ENCODE data around the gene SLC9A5. TPM values are rescaled to one million over a fixed set of nuclear protein-coding genes. Genes with fewer than 3 reads are reported as not detected.

Gene SLC9A5
- polyA plus RNA-seq, 3 donors: 1.0 TPM; not detected in 2

DNA sequence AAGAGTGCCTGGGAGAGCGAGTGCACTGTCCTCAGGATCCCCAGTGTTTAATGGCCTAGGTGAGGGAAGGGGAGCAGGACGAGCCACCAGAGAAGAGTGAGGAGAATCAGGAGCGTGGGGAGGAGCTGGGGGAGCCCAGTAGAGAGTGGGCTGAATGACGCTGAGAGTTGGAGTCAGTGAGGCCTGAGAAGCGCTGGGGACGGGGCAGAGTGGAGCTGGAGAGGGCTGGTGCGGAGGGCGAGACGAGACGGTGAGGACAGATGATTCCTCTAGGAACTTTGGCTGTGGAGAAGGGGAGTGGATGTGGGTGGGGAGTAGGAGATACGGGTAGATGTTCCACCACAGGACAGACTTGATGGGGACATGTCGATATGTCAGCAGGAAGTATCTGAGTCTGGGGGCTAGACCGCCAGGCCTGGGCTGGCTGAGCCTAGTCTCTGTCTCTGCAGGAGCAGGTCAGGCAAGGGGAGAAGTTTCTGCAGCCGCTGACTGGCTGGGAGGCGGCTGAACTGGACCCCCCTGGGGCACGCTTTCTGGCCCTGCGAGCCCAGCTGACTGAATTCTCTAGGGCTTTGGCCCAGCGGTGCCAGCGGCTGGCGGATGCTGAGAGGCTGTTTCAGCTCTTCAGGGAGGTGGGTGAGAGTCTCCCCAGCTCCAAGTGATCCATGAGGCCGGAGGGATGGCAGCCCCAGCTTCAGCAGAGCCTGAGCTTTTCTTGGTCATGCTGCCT is 35.2 kb downstream of the SLC9A5 start:
- no peaks in the 10 kb centered on the region for H4K20me1 ChIP-seq (ENCODE audit: insufficient read depth, low read length)
- H3K27ac Mint-ChIP-seq: no peak overlapping the region
- no peaks in the 10 kb centered on the region for H3K79me2 ChIP-seq (ENCODE audit: insufficient read depth, low read length)
- H3K4me2 ChIP-seq (replicated peaks; ENCODE audit: extremely low read depth, low read length, poor library complexity, severe bottlenecking): no peak overlapping the region
- no peaks in the 10 kb centered on the region for H3K36me3 ChIP-seq (replicated peaks in 1 of 2; ENCODE audit: control insufficient read depth in 1 of 2, insufficient read depth in 2 of 2, low read length in 2 of 2)
- intact Hi-C loops (cut with micrococcal nuclease): loop anchor here in 1 of 2 donors (5.0 kb wide), 1 partner anchor 113 kb away; no protein-coding TSS in a partner anchor
- 97% methylated on average over 21 of the region's 21 CpGs for WGBS (ENCODE audit: insufficient coverage)
- no peak for DNase-seq
- H3K4me3 ChIP-seq (replicated peaks in 1 of 3; ENCODE audit: low read depth in 2 of 3, low read length in 3 of 3): no peak overlapping the region
- no peak overlapping the region for H3K27ac ChIP-seq (ENCODE audit: low read depth in 1 of 2, low read length in 2 of 2)
- H3K4me1 Mint-ChIP-seq: no peaks in the 10 kb centered on the region
- no peaks in the 10 kb centered on the region for H3K27me3 ChIP-seq (ENCODE audit: control insufficient read depth in 2 of 2, insufficient read depth in 2 of 2, low read length in 2 of 2)
- peaks cover 0 to 8% of the 10 kb centered on the region in 2 donors for H3K4me1 ChIP-seq (ENCODE audit: control insufficient read depth in 1 of 2, insufficient read depth in 2 of 2, low read length in 2 of 2)
- H3K36me3 Mint-ChIP-seq: no peaks in the 10 kb centered on the region
- no peaks in the 10 kb centered on the region for H3K9me3 ChIP-seq (replicated peaks in 1 of 2; ENCODE audit: control insufficient read depth in 1 of 2, insufficient read depth in 1 of 2, low read length in 2 of 2)
- peaks cover 0 to 3% (median 2%) of the 10 kb centered on the region in 3 donors for H3K27me3 Mint-ChIP-seq (ENCODE audit: low read depth in 3 of 3)
- no peaks in the 10 kb centered on the region for H3K9me3 Mint-ChIP-seq
- TF ChIP-seq, protein P1, sequence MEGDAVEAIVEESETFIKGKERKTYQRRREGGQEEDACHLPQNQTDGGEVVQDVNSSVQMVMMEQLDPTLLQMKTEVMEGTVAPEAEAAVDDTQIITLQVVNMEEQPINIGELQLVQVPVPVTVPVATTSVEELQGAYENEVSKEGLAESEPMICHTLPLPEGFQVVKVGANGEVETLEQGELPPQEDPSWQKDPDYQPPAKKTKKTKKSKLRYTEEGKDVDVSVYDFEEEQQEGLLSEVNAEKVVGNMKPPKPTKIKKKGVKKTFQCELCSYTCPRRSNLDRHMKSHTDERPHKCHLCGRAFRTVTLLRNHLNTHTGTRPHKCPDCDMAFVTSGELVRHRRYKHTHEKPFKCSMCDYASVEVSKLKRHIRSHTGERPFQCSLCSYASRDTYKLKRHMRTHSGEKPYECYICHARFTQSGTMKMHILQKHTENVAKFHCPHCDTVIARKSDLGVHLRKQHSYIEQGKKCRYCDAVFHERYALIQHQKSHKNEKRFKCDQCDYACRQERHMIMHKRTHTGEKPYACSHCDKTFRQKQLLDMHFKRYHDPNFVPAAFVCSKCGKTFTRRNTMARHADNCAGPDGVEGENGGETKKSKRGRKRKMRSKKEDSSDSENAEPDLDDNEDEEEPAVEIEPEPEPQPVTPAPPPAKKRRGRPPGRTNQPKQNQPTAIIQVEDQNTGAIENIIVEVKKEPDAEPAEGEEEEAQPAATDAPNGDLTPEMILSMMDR (IDR thresholded peaks at IDR 0.05): no peak
- H3K4me3 Mint-ChIP-seq: no peak overlapping the region
- no peak overlapping the region for H2AFZ ChIP-seq (ENCODE audit: insufficient read depth, low read depth, low read length, poor library complexity, severe bottlenecking)
- no peak overlapping the region for H3K9ac ChIP-seq (ENCODE audit: insufficient read depth, low read length, poor library complexity, severe bottlenecking)

DNA sequence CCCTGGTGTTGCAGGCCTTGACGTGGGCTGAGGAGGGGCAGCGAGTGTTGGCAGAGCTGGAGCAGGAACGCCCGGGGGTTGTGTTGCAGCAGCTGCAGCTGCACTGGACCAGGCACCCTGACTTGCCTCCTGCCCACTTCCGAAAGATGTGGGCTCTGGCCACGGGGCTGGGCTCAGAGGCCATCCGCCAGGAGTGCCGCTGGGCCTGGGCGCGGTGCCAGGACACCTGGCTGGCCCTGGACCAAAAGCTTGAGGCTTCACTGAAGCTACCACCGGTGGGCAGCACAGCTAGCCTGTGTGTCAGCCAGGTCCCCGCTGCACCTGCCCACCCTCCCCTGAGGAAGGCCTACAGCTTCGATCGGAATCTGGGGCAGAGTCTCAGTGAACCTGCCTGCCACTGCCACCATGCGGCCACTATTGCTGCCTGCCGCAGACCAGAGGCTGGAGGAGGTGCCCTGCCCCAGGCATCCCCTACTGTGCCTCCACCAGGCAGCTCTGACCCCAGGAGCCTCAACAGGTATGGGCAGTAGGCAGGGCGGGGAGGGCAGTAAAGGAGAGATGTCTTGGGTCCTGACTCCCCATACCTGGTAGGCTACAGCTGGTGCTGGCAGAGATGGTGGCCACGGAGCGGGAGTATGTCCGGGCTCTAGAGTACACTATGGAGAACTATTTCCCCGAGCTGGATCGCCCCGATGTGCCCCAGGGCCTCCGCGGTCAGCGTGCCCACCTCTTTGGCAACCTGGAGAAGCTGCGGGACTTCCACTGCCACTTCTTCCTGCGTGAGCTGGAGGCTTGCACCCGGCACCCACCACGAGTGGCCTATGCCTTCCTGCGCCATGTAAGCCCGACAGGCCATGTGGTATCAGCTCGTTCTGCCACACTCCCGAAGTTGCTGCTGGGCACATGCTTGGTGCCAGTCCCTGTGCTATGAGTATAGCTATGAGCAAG is 36.2 kb downstream of the SLC9A5 start:
- Histone ChIP-seq H3K27me3 (ENCODE audit: control insufficient read depth in 2 of 2, insufficient read depth in 2 of 2, low read length in 2 of 2) (no peaks in the 10 kb centered on the region), H3K9me3 (replicated peaks in 1 of 2; ENCODE audit: control insufficient read depth in 1 of 2, insufficient read depth in 1 of 2, low read length in 2 of 2) (no peaks in the 10 kb centered on the region), H3K4me2 (replicated peaks; ENCODE audit: extremely low read depth, low read length, poor library complexity, severe bottlenecking) (no peak overlapping the region), H3K9ac (ENCODE audit: insufficient read depth, low read length, poor library complexity, severe bottlenecking) (no peak overlapping the region), H2AFZ (ENCODE audit: insufficient read depth, low read depth, low read length, poor library complexity, severe bottlenecking) (no peak overlapping the region), H3K27ac (ENCODE audit: low read depth in 1 of 2, low read length in 2 of 2) (no peak overlapping the region), H4K20me1 (ENCODE audit: insufficient read depth, low read length) (no peaks in the 10 kb centered on the region), H3K4me3 (replicated peaks in 1 of 3; ENCODE audit: low read depth in 2 of 3, low read length in 3 of 3) (no peak overlapping the region), H3K4me1 (ENCODE audit: control insufficient read depth in 1 of 2, insufficient read depth in 2 of 2, low read length in 2 of 2) (no peaks in the 10 kb centered on the region), H3K36me3 (replicated peaks in 1 of 2; ENCODE audit: control insufficient read depth in 1 of 2, insufficient read depth in 2 of 2, low read length in 2 of 2) (no peaks in the 10 kb centered on the region), H3K79me2 (ENCODE audit: insufficient read depth, low read length) (no peaks in the 10 kb centered on the region)
- no peak overlapping the region for H3K4me3 Mint-ChIP-seq
- no peaks in the 10 kb centered on the region for H3K4me1 Mint-ChIP-seq
- H3K9me3 Mint-ChIP-seq: no peaks in the 10 kb centered on the region
- DNase-seq: no peak
- whole genome bisulfite sequencing (ENCODE audit: insufficient coverage): 94% methylated on average over 32 of the region's 34 CpGs
- H3K27ac Mint-ChIP-seq: no peak overlapping the region
- H3K27me3 Mint-ChIP-seq (ENCODE audit: low read depth in 3 of 3): peaks cover 0 to 4% (median 2%) of the 10 kb centered on the region in 3 donors
- TF ChIP-seq, protein P1 (IDR thresholded peaks at IDR 0.05): no peak
- intact Hi-C loops (cut with micrococcal nuclease): loop anchor here in 1 of 2 donors (5.0 kb wide), 1 partner anchor 112 kb away; no protein-coding TSS in a partner anchor
- H3K36me3 Mint-ChIP-seq: no peaks in the 10 kb centered on the region
